Neural cell (in vitro differentiated cells): ENCODE data around the gene STAC2.

ENCODE experiments used
- POLR2AphosphoS5 ChIP-seq: IDR thresholded peaks from 2 replicates; pipeline ENCODE4 v1.6.1; 2012
- TF ChIP-seq, protein P1 (sequence below): fragments of 450-650 bp; IDR thresholded peaks from 2 replicates; pipeline ENCODE4 v1.5.1; 2014; ENCODE audit warnings: antibody characterized with exemption, mild to moderate bottlenecking, moderate library complexity; ENCODE audit not compliant: poor library complexity, severe bottlenecking

- TF ChIP-seq, protein P1, sequence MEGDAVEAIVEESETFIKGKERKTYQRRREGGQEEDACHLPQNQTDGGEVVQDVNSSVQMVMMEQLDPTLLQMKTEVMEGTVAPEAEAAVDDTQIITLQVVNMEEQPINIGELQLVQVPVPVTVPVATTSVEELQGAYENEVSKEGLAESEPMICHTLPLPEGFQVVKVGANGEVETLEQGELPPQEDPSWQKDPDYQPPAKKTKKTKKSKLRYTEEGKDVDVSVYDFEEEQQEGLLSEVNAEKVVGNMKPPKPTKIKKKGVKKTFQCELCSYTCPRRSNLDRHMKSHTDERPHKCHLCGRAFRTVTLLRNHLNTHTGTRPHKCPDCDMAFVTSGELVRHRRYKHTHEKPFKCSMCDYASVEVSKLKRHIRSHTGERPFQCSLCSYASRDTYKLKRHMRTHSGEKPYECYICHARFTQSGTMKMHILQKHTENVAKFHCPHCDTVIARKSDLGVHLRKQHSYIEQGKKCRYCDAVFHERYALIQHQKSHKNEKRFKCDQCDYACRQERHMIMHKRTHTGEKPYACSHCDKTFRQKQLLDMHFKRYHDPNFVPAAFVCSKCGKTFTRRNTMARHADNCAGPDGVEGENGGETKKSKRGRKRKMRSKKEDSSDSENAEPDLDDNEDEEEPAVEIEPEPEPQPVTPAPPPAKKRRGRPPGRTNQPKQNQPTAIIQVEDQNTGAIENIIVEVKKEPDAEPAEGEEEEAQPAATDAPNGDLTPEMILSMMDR, result no peak
- TF ChIP-seq POLR2AphosphoS5, result no peak
Observed at GRCh38 chr17:39175695-39176093, 50.1 kb downstream of the STAC2 start.
